GM12878 (cell line): ENCODE results near the gene STX12. TPM values are rescaled to one million over a fixed set of nuclear protein-coding genes. Genes with fewer than 3 reads are reported as not detected.

ENCODE experiments used
- ATAC-seq: fragments of 200-7000 bp; cut with Tn5 transposase; 3 replicates; pipeline ENCODE4 v1.9.1; 2020; ENCODE audit warnings: mild to moderate bottlenecking, moderate library complexity
- BruUV-seq: library from RNA; stranded (reverse); fragments of 400-500 nt; replicated peaks from 2 replicates; lab custom pipeline; 2021; lab: Mats Ljungman, UMichigan
- CTCF ChIA-PET: fragments of 300-600 bp; sonication (Branson Sonifier 250); formaldehyde crosslinking; extraction: SDS; loops from one replicate; lab custom pipeline; 2021; ENCODE audit warnings: inconsistent platforms; lab: Yijun Ruan, JAX
- POLR2A ChIA-PET: fragments of 350-600 bp; formaldehyde crosslinking; extraction: SDS; loops from one replicate; lab custom pipeline; 2021; ENCODE audit warnings: inconsistent platforms; lab: Charles Lee
- RAD21 ChIA-PET: fragments of 300-600 bp; sonication (Branson Sonifier 250); formaldehyde crosslinking; loops from one replicate; lab custom pipeline; 2023; ENCODE audit warnings: antibody characterized with exemption; ENCODE audit not compliant: unreplicated experiment; lab: Charles Lee
- SMC1A ChIA-PET: fragments of 300-600 bp; sonication (Branson Sonifier 250); formaldehyde crosslinking; loops from one replicate; lab custom pipeline; 2023; ENCODE audit not compliant: unreplicated experiment, uncharacterized antibody; lab: Charles Lee
- DNase-seq: peaks from one replicate; pipeline ENCODE4 v3.0.0-alpha.2; 2011; ENCODE audit warnings: low read depth, low spot score
- FAIRE-seq: peaks from 3 replicates; lab custom pipeline; 2011; peaks lifted over from hg19 to GRCh38; lab: Jason Lieb, UNC
- H2AFZ ChIP-seq: 2 replicates; pipeline ENCODE4 v1.6.0; 2011; ENCODE audit warnings: low read depth, low read length, control low read depth; ENCODE audit not compliant: control insufficient read depth
- H3K27ac ChIP-seq: 2 replicates; pipeline ENCODE4 v1.5.1; 2011; ENCODE audit warnings: control low read depth; ENCODE audit not compliant: control insufficient read depth, insufficient read depth
- H3K27me3 ChIP-seq, 2 experiments: replicated peaks in 1 of 2; 2 replicates each; pipeline versions ENCODE4 v1.6.0 to v1.6.1; 2011; ENCODE audit warnings: low read length in 1 of 2; ENCODE audit not compliant: control insufficient read depth in 2 of 2, insufficient read depth in 2 of 2
- H3K36me3 ChIP-seq, 2 experiments: 2 replicates each; pipeline ENCODE4 v1.5.1; 2011; ENCODE audit warnings: low read length in 1 of 2; ENCODE audit not compliant: control insufficient read depth in 2 of 2, insufficient read depth in 2 of 2
- H3K4me1 ChIP-seq: 2 replicates; pipeline ENCODE4 v1.6.1; 2011; ENCODE audit warnings: mild to moderate bottlenecking, low read length, moderate library complexity, mixed read lengths; ENCODE audit not compliant: control insufficient read depth, insufficient read depth
- H3K4me2 ChIP-seq: 2 replicates; pipeline ENCODE4 v1.6.0; 2011; ENCODE audit warnings: control low read depth; ENCODE audit not compliant: control insufficient read depth, insufficient read depth
- H3K4me3 ChIP-seq: fragments of 200-600 bp; sonication (generic); 2 replicates; pipeline ENCODE4 v1.5.1; 2016
- H3K79me2 ChIP-seq: 2 replicates; pipeline ENCODE4 v1.6.0; 2011; ENCODE audit warnings: low read length; ENCODE audit not compliant: control insufficient read depth, insufficient read depth
- H3K9ac ChIP-seq: 2 replicates; pipeline ENCODE4 v1.8.0; 2011; ENCODE audit warnings: low read length, control low read depth, mixed read lengths; ENCODE audit not compliant: control insufficient read depth, insufficient read depth
- H3K9me3 ChIP-seq: replicated peaks from 3 replicates; pipeline ENCODE4 v1.5.1; 2011; ENCODE audit warnings: mild to moderate bottlenecking, low read length; ENCODE audit not compliant: control insufficient read depth, insufficient read depth
- H4K20me1 ChIP-seq: 2 replicates; pipeline ENCODE4 v1.6.0; 2011; ENCODE audit not compliant: control insufficient read depth, insufficient read depth
- ATF7 ChIP-seq: fragments of 450-650 bp; IDR thresholded peaks from 2 replicates; pipeline ENCODE4 v1.6.1; 2016; ENCODE audit warnings: low read depth, mild to moderate bottlenecking
- BCL11A ChIP-seq: IDR thresholded peaks from 2 replicates; pipeline ENCODE4 v1.6.1; 2011; ENCODE audit warnings: low read depth, low read length
- CHD1 ChIP-seq: IDR thresholded peaks from 2 replicates; pipeline ENCODE4 v1.6.1; 2012; ENCODE audit warnings: low read depth, low read length, improper control_type of control experiment
- CREM ChIP-seq: IDR thresholded peaks from 2 replicates; pipeline ENCODE4 v1.6.1; 2014; ENCODE audit warnings: antibody characterized with exemption, low read depth
- FOS ChIP-seq: IDR thresholded peaks from 3 replicates; pipeline ENCODE4 v1.6.1; 2011; ENCODE audit warnings: borderline replicate concordance; ENCODE audit not compliant: insufficient read length; ENCODE audit errors: extremely low read depth
- FOXM1 ChIP-seq: IDR thresholded peaks from 2 replicates; pipeline ENCODE4 v1.6.1; 2012; ENCODE audit warnings: low read depth, mild to moderate bottlenecking, inconsistent platforms, low read length, moderate library complexity
- HDAC6 ChIP-seq: fragments of 200-600 bp; sonication (generic); IDR thresholded peaks from one replicate; pipeline ENCODE4 v1.8.0; 2017; ENCODE audit warnings: antibody characterized with exemption; ENCODE audit not compliant: unreplicated experiment
- IRF4 ChIP-seq: IDR thresholded peaks from 2 replicates; pipeline ENCODE4 v1.6.1; 2011; ENCODE audit warnings: low read depth, low read length
- JUNB ChIP-seq: IDR thresholded peaks from 2 replicates; pipeline ENCODE4 v1.6.1; 2016; ENCODE audit warnings: antibody characterized with exemption, mild to moderate bottlenecking
- MYB ChIP-seq: fragments of 150-350 bp; IDR thresholded peaks from 2 replicates; pipeline ENCODE4 v1.6.1; 2014; ENCODE audit warnings: mild to moderate bottlenecking, low read depth, low read length, borderline replicate concordance
- RB1 ChIP-seq: fragments of 450-650 bp; formaldehyde crosslinking; IDR thresholded peaks from 2 replicates; pipeline ENCODE4 v1.6.1; 2017; ENCODE audit warnings: mild to moderate bottlenecking, borderline replicate concordance
- SREBF2 ChIP-seq: IDR thresholded peaks from 2 replicates; pipeline ENCODE4 v1.6.1; 2012; ENCODE audit warnings: mild to moderate bottlenecking, low read length
- TCF3 ChIP-seq: IDR thresholded peaks from 2 replicates; pipeline ENCODE4 v1.6.1; 2012; ENCODE audit warnings: low read depth, mild to moderate bottlenecking, low read length, borderline replicate concordance; ENCODE audit not compliant: insufficient read depth
- WRNIP1 ChIP-seq: IDR thresholded peaks from 2 replicates; pipeline ENCODE4 v1.6.1; 2011; ENCODE audit warnings: low read depth, low read length, improper control_type of control experiment, borderline replicate concordance
- ZBTB11 ChIP-seq: fragments of 450-650 bp; formaldehyde crosslinking; IDR thresholded peaks from 2 replicates; pipeline ENCODE4 v1.5.0; 2022; ENCODE audit warnings: mild to moderate bottlenecking, missing genetic modification characterization
- WGBS: methylation state at CpG from one replicate; pipeline ENCODE4 v1.1.6; 2016; ENCODE audit warnings: low lambda C conversion rate; ENCODE audit not compliant: insufficient replicate concordance, insufficient coverage; ENCODE audit errors: missing lambda C conversion rate; 5-methylcytosine and 5-hydroxymethylcytosine counted together
- in situ Hi-C: fragments of 300-500 bp; cut with MboI; formaldehyde crosslinking; loops from 9 replicates; pipeline ENCODE4 v1.14.3; 2018; ENCODE audit warnings: mixed read lengths
- intact Hi-C: fragments of 100-400 bp; cut with micrococcal nuclease; formaldehyde crosslinking; loops from one replicate; pipeline ENCODE4 v1.14.2; 2022; ENCODE audit not compliant: unreplicated experiment
- polyA plus RNA-seq, 11 experiments: library from polyadenylated mRNA; depleted of rRNA in 4 of 11; unstranded in 6 of 11; stranded (reverse) in 5 of 11; fragments of >200 nt; fragmentation: Nextera tagmentation in 4 of 11; fragmentation: Illumina TruSeq in 1 of 11; extraction: Ambion mirVana in 4 of 11; extraction: Trizol in 1 of 11; gene quantifications; 1 replicate in 1 of 11; 2 replicates in 10 of 11; pipeline versions ENCODE4 v1.2.1 to v1.2.3, GENCODE V29; 2011 to 2016; ENCODE audit warnings: inconsistent platforms in 2 of 11, missing spikeins in 2 of 11, low read depth in 1 of 11
- total RNA-seq, 4 experiments: library from RNA; depleted of rRNA in 3 of 4; stranded (reverse); fragments of >200 nt in 3 of 4; fragmentation: Illumina TruSeq in 1 of 4; extraction: Trizol in 1 of 4; gene quantifications; 2 replicates each; pipeline versions ENCODE4 v1.2.1 to v1.2.3, GENCODE V29; 2013 to 2021
- TF ChIP-seq, protein P1 (sequence below): IDR thresholded peaks from 2 replicates; pipeline ENCODE4 v1.6.1; 2012; ENCODE audit warnings: improper control_type of control experiment, low read depth, low read length; ENCODE audit not compliant: insufficient replicate concordance
- TF ChIP-seq, protein P2 (sequence below): fragments of 450-650 bp; IDR thresholded peaks from 2 replicates; pipeline ENCODE4 v1.6.1; 2016; ENCODE audit warnings: mild to moderate bottlenecking

Gene STX12
- total and polyA plus RNA-seq, 10 of the 15 experiments (the other 5 are each of a cell fraction or from before 2014, with no cell fraction given) = 20.2 to 35.0 (median 28.1) TPM

GRCh38 chr1:27824411-27824810 lies 51.4 kb downstream of the STX12 start:
- no peak overlapping the region for H3K9ac ChIP-seq
- no peak overlapping the region for H2AFZ ChIP-seq
- BruUV-seq = no TSS peak
- CTCF ChIA-PET = no interaction called here
- no peak for FAIRE-seq
- H3K9me3 ChIP-seq = no peaks in the 10 kb centered on the region
- SMC1A ChIA-PET = no interaction called here
- DNase-seq = no peak
- H4K20me1 ChIP-seq = no peaks in the 10 kb centered on the region
- no peaks in the 10 kb centered on the region for H3K27me3 ChIP-seq
- H3K79me2 ChIP-seq = no peaks in the 10 kb centered on the region
- H3K4me1 ChIP-seq = no peaks in the 10 kb centered on the region
- ATAC-seq = no peak
- RAD21 ChIA-PET = no interaction called here
- 96% methylated on average over 1 of the region's 4 CpGs for WGBS
- peaks cover 5 to 6% of the 10 kb centered on the region in 2 experiments; a peak in 3 of 4 replicates for H3K36me3 ChIP-seq
- no peak overlapping the region for H3K4me3 ChIP-seq
- in situ Hi-C loops (no loop called here), intact Hi-C loops (no loop called here)
- POLR2A ChIA-PET = interaction anchor here (0.7 kb wide), 1 partner anchor 68 kb away, joined by 7 read pairs; no protein-coding TSS in a partner anchor
- no peak overlapping the region for H3K27ac ChIP-seq
- no peak overlapping the region for H3K4me2 ChIP-seq
- TF ChIP-seq MYB = no peak
- TF ChIP-seq WRNIP1 = no peak
- TF ChIP-seq, protein P1, sequence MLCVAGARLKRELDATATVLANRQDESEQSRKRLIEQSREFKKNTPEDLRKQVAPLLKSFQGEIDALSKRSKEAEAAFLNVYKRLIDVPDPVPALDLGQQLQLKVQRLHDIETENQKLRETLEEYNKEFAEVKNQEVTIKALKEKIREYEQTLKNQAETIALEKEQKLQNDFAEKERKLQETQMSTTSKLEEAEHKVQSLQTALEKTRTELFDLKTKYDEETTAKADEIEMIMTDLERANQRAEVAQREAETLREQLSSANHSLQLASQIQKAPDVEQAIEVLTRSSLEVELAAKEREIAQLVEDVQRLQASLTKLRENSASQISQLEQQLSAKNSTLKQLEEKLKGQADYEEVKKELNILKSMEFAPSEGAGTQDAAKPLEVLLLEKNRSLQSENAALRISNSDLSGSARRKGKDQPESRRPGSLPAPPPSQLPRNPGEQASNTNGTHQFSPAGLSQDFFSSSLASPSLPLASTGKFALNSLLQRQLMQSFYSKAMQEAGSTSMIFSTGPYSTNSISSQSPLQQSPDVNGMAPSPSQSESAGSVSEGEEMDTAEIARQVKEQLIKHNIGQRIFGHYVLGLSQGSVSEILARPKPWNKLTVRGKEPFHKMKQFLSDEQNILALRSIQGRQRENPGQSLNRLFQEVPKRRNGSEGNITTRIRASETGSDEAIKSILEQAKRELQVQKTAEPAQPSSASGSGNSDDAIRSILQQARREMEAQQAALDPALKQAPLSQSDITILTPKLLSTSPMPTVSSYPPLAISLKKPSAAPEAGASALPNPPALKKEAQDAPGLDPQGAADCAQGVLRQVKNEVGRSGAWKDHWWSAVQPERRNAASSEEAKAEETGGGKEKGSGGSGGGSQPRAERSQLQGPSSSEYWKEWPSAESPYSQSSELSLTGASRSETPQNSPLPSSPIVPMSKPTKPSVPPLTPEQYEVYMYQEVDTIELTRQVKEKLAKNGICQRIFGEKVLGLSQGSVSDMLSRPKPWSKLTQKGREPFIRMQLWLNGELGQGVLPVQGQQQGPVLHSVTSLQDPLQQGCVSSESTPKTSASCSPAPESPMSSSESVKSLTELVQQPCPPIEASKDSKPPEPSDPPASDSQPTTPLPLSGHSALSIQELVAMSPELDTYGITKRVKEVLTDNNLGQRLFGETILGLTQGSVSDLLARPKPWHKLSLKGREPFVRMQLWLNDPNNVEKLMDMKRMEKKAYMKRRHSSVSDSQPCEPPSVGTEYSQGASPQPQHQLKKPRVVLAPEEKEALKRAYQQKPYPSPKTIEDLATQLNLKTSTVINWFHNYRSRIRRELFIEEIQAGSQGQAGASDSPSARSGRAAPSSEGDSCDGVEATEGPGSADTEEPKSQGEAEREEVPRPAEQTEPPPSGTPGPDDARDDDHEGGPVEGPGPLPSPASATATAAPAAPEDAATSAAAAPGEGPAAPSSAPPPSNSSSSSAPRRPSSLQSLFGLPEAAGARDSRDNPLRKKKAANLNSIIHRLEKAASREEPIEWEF = no peak
- no peak for TF ChIP-seq CREM
- TF ChIP-seq JUNB = no peak
- TF ChIP-seq ZBTB11 = no peak
- no peak for TF ChIP-seq FOS
- no peak for TF ChIP-seq CHD1
- TF ChIP-seq BCL11A = no peak
- TF ChIP-seq IRF4 = no peak
- no peak for TF ChIP-seq FOXM1
- no peak for TF ChIP-seq SREBF2
- TF ChIP-seq RB1 = no peak
- TF ChIP-seq, protein P2, sequence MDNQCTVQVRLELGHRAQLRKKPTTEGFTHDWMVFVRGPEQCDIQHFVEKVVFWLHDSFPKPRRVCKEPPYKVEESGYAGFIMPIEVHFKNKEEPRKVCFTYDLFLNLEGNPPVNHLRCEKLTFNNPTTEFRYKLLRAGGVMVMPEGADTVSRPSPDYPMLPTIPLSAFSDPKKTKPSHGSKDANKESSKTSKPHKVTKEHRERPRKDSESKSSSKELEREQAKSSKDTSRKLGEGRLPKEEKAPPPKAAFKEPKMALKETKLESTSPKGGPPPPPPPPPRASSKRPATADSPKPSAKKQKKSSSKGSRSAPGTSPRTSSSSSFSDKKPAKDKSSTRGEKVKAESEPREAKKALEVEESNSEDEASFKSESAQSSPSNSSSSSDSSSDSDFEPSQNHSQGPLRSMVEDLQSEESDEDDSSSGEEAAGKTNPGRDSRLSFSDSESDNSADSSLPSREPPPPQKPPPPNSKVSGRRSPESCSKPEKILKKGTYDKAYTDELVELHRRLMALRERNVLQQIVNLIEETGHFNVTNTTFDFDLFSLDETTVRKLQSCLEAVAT = no peak
- TF ChIP-seq ATF7 = no peak
- no peak for TF ChIP-seq TCF3
- TF ChIP-seq HDAC6 = no peak
